Measurements from ENCODE around the gene ATAD5. TPM values are rescaled to one million over a fixed set of nuclear protein-coding genes. Genes with fewer than 3 reads are reported as not detected.

Gene ATAD5
- total and polyA plus RNA-seq, 2 of the 13 experiments (the other 11 are each of a cell fraction or from before 2014, with no cell fraction given) = 1.8 to 10.7 TPM

GRCh38 chr17:30906101-30906911 is 74.5 kb downstream of the ATAD5 start, which contains the start of gene TEFM (continued):
- TF ChIP-seq ZBTB40 (IDR thresholded peaks at IDR 0.05) (peak; percentile 96), ZBTB40 (CRISPR knock-in tag; IDR thresholded peaks at IDR 0.05) (peak; percentile 93), ZC3H13 (CRISPR knock-in tag; IDR thresholded peaks at IDR 0.05) (peak; percentile 64; the same call in 1 of the 2 replicates), ZNF317 (CRISPR knock-in tag; IDR thresholded peaks at IDR 0.05) (peak; percentile 59; the same call in 1 of the 2 replicates), MXI1 (IDR thresholded peaks at IDR 0.05; ENCODE audit: borderline replicate concordance, low read depth, low read length) (peak; percentile 76; the same call in 1 of the 3 replicates), ZNF142 (CRISPR knock-in tag; IDR thresholded peaks at IDR 0.05) (peak; percentile 94), ZBTB7A (CRISPR knock-in tag; IDR thresholded peaks at IDR 0.05) (no peak), MED13 (CRISPR knock-in tag; IDR thresholded peaks at IDR 0.05) (peak; percentile 57; the same call in 1 of the 2 replicates), ZNF577 (CRISPR knock-in tag; IDR thresholded peaks at IDR 0.05; ENCODE audit: borderline replicate concordance, low read depth) (no peak), XBP1 (CRISPR knock-in tag; IDR thresholded peaks at IDR 0.05) (peak; percentile 58; the same call in 1 of the 2 replicates), EHMT2 (IDR thresholded peaks at IDR 0.05; ENCODE audit: borderline replicate concordance, low read depth, low read length) (no peak)

Data from HepG2 (cell line).